ENCODE results near the gene RAB41. TPM values are rescaled to one million over a fixed set of nuclear protein-coding genes. Genes with fewer than 3 reads are reported as not detected.

Gene RAB41
- total and polyA plus RNA-seq, 2 of the 13 experiments (the other 11 are each of a cell fraction or from before 2014, with no cell fraction given) = not detected

DNA sequence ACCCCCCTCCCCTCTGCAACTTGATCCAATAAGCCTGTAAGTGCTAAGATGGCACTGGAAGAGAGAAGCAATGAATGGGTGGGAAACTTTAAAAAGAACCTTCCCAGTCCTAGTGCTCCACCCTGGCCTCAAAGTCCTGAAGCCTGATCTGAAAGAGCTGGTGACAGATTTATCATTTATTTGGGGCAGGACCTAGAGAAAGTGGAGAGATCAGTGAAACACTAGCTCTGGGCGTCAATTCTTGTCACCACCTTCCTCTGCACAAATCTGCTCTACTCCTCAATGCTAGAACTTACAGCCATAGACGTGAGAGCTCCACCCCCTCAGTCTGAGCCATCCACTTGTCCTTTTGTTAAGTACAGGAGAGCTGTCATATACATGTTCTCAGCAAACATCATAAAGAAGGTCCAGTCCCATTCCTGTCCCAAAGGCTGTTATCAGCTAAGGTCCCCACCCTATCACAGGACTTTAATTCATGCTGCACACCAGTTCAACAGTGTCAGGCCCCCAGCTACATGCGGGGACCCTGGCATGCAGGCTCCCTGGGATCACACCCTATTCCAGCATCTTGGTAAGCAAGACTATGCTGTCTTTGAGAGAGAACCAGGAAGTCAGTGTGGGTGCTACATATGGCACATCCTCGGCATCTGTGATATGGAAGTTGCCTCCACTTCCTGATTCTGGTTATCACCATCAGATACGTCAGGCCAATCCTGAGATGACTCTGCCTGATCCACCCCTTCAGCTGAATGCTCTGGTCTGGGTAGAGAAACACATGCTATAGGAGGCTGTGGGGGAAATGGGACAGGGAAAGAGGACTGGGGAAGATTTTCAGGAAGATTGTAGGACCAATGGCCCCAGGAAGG is 24.3 kb upstream of the RAB41 start:
- BruUV-seq (replicated peaks) = no TSS peak
- WGBS (ENCODE audit: low lambda C conversion rate) = 64% methylated on average over 4 of the region's 5 CpGs
- in situ Hi-C loops (cut with HindIII; ENCODE audit: extremely low pct_ligation_motif_present, low pct_unique_long_range_greater_than_20kb) = no loop called here

More for the DNA sequence above, 24.3 kb upstream of the RAB41 start:
- Histone ChIP-seq H3K9me3 (ENCODE audit: low read length) (no peaks in the 10 kb centered on the region), H4K20me1 (ENCODE audit: insufficient read depth, low read length) (no peaks in the 10 kb centered on the region), H2AFZ (ENCODE audit: low read length) (no peak overlapping the region), H3K27me3 (ENCODE audit: control insufficient read depth in 1 of 2, insufficient read depth in 2 of 2, low read length in 2 of 2) (no peaks in the 10 kb centered on the region), H3K36me3 (replicated peaks in 1 of 2; ENCODE audit: control insufficient read depth in 1 of 2, insufficient read depth in 2 of 2, low read length in 2 of 2) (no peaks in the 10 kb centered on the region), H3K4me1 (ENCODE audit: insufficient read depth, low read length) (peaks cover 21% of the 10 kb centered on the region), H3K9ac (ENCODE audit: insufficient read depth, low read depth, low read length) (no peak overlapping the region), H3K79me2 (ENCODE audit: insufficient read depth, low read length) (no peaks in the 10 kb centered on the region), H3K4me2 (ENCODE audit: low read depth, low read length) (no peak overlapping the region), H3K4me3 (replicated peaks in 1 of 3; ENCODE audit: insufficient read depth in 1 of 3, low read depth in 2 of 3, low read length in 3 of 3) (no peak overlapping the region), H3K27ac (ENCODE audit: extremely low read length, insufficient read depth, low read length) (no peak overlapping the region)
- TF ChIP-seq ZNF713 (CRISPR knock-in tag; IDR thresholded peaks at IDR 0.05) (no peak), SPEN (CRISPR knock-in tag; IDR thresholded peaks at IDR 0.05; ENCODE audit: low read depth) (no peak), HDAC2 (CRISPR knock-in tag; IDR thresholded peaks at IDR 0.05) (no peak), HOXD1 (CRISPR knock-in tag; IDR thresholded peaks at IDR 0.05) (no peak), REPIN1 (CRISPR knock-in tag; IDR thresholded peaks at IDR 0.05; ENCODE audit: borderline replicate concordance, low read depth) (no peak), SRSF9 (IDR thresholded peaks at IDR 0.05; ENCODE audit: borderline replicate concordance, insufficient read depth, low read depth, low read length, poor library complexity, severe bottlenecking) (no peak), TAF1 (CRISPR knock-in tag; IDR thresholded peaks at IDR 0.05) (no peak)
- TF ChIP-seq, protein P1, sequence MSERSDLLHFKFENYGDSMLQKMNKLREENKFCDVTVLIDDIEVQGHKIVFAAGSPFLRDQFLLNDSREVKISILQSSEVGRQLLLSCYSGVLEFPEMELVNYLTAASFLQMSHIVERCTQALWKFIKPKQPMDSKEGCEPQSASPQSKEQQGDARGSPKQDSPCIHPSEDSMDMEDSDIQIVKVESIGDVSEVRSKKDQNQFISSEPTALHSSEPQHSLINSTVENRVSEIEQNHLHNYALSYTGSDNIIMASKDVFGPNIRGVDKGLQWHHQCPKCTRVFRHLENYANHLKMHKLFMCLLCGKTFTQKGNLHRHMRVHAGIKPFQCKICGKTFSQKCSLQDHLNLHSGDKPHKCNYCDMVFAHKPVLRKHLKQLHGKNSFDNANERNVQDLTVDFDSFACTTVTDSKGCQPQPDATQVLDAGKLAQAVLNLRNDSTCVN (CRISPR knock-in tag; IDR thresholded peaks at IDR 0.05; ENCODE audit: borderline replicate concordance) = no peak
- TF ChIP-seq, protein P2, sequence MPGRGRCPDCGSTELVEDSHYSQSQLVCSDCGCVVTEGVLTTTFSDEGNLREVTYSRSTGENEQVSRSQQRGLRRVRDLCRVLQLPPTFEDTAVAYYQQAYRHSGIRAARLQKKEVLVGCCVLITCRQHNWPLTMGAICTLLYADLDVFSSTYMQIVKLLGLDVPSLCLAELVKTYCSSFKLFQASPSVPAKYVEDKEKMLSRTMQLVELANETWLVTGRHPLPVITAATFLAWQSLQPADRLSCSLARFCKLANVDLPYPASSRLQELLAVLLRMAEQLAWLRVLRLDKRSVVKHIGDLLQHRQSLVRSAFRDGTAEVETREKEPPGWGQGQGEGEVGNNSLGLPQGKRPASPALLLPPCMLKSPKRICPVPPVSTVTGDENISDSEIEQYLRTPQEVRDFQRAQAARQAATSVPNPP (CRISPR knock-in tag; IDR thresholded peaks at IDR 0.05) = no peak
- TF ChIP-seq, protein P3, sequence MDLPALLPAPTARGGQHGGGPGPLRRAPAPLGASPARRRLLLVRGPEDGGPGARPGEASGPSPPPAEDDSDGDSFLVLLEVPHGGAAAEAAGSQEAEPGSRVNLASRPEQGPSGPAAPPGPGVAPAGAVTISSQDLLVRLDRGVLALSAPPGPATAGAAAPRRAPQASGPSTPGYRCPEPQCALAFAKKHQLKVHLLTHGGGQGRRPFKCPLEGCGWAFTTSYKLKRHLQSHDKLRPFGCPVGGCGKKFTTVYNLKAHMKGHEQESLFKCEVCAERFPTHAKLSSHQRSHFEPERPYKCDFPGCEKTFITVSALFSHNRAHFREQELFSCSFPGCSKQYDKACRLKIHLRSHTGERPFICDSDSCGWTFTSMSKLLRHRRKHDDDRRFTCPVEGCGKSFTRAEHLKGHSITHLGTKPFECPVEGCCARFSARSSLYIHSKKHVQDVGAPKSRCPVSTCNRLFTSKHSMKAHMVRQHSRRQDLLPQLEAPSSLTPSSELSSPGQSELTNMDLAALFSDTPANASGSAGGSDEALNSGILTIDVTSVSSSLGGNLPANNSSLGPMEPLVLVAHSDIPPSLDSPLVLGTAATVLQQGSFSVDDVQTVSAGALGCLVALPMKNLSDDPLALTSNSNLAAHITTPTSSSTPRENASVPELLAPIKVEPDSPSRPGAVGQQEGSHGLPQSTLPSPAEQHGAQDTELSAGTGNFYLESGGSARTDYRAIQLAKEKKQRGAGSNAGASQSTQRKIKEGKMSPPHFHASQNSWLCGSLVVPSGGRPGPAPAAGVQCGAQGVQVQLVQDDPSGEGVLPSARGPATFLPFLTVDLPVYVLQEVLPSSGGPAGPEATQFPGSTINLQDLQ (CRISPR knock-in tag; IDR thresholded peaks at IDR 0.05) = no peak
- TF ChIP-seq, protein P4, sequence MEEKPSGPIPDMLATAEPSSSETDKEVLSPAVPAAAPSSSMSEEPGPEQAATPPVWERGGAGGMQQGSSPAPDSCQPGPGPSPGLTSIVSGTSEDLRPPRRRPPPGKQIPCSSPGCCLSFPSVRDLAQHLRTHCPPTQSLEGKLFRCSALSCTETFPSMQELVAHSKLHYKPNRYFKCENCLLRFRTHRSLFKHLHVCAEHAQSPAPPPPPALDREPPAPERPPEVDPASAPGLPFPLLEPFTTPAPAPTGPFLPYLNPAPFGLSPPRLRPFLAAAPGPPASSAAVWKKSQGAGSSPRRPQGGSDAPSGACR (CRISPR knock-in tag; IDR thresholded peaks at IDR 0.05) = no peak
- TF ChIP-seq, protein P5, sequence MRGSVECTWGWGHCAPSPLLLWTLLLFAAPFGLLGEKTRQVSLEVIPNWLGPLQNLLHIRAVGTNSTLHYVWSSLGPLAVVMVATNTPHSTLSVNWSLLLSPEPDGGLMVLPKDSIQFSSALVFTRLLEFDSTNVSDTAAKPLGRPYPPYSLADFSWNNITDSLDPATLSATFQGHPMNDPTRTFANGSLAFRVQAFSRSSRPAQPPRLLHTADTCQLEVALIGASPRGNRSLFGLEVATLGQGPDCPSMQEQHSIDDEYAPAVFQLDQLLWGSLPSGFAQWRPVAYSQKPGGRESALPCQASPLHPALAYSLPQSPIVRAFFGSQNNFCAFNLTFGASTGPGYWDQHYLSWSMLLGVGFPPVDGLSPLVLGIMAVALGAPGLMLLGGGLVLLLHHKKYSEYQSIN (CRISPR knock-in tag; IDR thresholded peaks at IDR 0.05; ENCODE audit: borderline replicate concordance) = no peak
- intact Hi-C loops (cut with micrococcal nuclease; ENCODE audit: unreplicated experiment) = no loop called here
- no peak for ATAC-seq
- ChIA-PET POLR2A (no interaction called here), CTCF (ENCODE audit: low intra/inter-chr PET ratio, low total read pairs) (no interaction called here)
- no peak for FAIRE-seq
- DNase-seq (ENCODE audit: low spot score) = no peak
